Stimulated activated CD8-positive, alpha-beta memory T cell treated with anti-CD3 and anti-CD28 coated beads, Interleukin-2, amount 100 ng/mL, for 48 hours (primary cell): ENCODE results near the gene CHCHD1.
A peak's percentile ranks its signal among the peaks of the same experiment; 100 is the strongest.
"Not testable (repeated sequence)": the region's sequence is repeated elsewhere in the genome, so short reads cannot be mapped to it uniquely, and the experiment has no call there.

Experiments
- DNase-seq, 2 donors: peaks; one replicate each; pipeline ENCODE4 v3.0.0-alpha.2; 2020; ENCODE audit warnings: low read depth in 2 of 2

The CHCHD1 gene

GRCh38 chr10:73781879-73782748, at the start of gene CHCHD1:
Gene CHCHD1 (plus strand): TSS chr10:73782048. CDS start chr10:73782076, 28 bp downstream.
- peak; percentile 86 to 90 for DNase-seq

DNA sequence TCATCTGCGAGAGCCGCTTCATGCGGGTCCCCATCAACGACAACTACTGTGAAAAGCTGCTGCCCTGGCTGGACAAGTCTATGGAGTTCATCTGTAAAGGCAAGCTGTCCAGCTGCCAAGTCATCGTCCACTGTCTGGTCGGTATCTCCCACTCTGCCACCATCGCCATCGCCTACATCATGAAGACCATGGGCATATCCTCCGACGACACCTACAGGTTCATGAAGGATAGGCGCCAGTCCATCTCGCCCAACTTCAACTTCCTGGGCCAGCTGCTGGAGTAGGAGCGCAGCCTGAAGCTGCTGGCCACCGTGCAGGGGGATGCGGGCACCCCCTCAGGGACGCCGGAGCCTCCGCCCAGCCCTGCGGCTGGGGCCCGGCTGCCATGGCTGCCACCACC, 49.4 kb upstream of the CHCHD1 start:
- DNase-seq: no peak

- no peak for DNase-seq
Observed at GRCh38 chr10:73732931-73733623, 48.8 kb upstream of the CHCHD1 start.

- DNase-seq: no peak
Observed at GRCh38 chr10:73734028-73734720, 47.7 kb upstream of the CHCHD1 start.

DNA sequence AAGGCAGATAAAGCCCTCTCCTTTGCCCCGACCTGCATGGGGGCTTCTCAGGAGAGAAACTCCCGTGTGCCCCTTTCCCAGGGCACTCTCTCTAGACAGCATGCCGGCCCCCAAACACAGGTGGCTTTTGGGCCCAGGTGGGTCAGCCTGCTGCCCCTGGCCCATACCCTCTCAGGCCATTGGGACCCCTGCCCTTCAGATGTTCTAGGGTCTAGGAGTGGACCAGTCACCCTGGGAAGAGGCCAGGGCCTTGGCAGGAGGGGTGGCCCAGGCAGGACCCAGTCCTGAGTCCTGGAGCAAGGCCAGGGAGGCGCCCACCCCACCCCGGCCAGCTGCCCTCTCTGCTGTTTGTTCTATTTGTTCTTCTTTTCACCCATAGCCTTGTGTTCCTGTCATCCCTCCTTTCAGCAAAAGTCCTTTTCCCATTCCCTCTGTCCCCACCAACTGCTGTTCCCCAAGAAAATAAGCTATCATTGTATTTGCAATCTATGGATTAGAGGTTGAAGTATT, 47.0 kb upstream of the CHCHD1 start:
- no peak for DNase-seq

DNA sequence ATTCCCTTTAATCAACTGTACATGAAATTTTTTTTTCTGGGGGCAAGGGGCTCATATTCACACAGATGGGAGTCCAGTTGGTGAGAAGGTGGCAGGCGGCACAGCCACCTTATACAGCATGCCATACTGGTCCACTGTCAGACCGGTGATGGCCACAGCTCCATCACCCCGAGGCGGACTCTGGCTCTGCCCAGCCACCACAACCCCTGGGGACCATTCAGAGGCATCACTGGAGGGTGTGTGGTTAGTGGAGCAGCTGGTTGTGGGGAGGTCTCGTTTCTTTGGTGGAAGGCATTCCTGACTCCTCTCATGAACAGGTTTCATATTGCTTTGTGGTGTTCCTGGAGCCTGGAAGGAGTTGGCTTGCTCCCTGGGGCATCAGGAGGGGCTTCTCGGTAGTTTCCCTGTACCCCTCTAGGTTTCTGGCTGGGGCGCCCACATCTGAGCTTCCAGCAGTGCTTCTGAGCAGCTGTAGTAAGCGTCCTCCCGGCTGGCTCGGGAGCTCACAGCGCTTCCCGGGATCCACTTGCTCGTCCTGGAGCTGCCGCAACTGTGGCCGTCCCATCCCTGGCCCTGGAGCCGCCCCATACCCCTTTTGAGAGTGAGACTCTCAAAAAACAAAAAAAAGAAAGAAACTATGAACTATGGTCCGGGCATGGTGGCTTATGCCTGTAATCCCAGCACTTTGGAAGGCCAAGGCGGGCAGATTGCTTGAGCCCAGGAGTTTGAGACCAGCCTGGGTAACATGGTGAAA, 41.2 kb upstream of the CHCHD1 start:
- not testable (repeated sequence) for DNase-seq

- DNase-seq: no peak
Observed at GRCh38 chr10:73742454-73742734, 39.5 kb upstream of the CHCHD1 start.

GRCh38 chr10:73743327-73743904, 38.4 kb upstream of the CHCHD1 start:
- no peak for DNase-seq

- DNase-seq: peak; percentile 91
Observed at GRCh38 chr10:73743905-73744663, 37.8 kb upstream of the CHCHD1 start, which contains the start of gene SEC24C. Gene SEC24C (plus strand): TSS chr10:73744372. CDS start chr10:73746833, 2,461 bp downstream.

GRCh38 chr10:73744664-73744975, 37.2 kb upstream of the CHCHD1 start:
- peak; percentile 50 to 61 for DNase-seq

GRCh38 chr10:73746721-73747120, 35.1 kb upstream of the CHCHD1 start:
- DNase-seq: no peak

DNA sequence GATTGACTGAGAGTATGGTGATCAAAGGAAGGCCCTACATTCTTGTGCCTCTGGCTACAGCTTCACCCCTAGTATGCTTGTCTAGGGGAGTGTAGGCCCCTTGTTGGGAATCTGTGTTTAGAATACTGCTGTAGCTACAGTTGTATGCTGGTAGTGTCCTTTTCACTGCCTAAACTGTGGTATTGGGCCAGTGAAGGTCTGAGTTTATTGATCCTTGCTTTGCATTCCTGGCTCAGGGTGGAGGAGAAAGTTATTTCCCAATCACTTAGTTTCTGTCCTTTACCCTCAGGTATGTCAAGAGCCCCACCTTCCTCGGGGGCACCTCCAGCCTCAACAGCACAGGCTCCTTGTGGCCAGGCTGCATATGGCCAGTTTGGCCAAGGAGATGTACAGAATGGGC, 31.0 kb upstream of the CHCHD1 start:
- DNase-seq: no peak

GRCh38 chr10:73756183-73756582, 25.7 kb upstream of the CHCHD1 start:
- DNase-seq: no peak

- DNase-seq: no peak
Observed at GRCh38 chr10:73758704-73759511, 22.9 kb upstream of the CHCHD1 start.

- DNase-seq: no peak
Observed at GRCh38 chr10:73759512-73760115, 22.2 kb upstream of the CHCHD1 start.

DNA sequence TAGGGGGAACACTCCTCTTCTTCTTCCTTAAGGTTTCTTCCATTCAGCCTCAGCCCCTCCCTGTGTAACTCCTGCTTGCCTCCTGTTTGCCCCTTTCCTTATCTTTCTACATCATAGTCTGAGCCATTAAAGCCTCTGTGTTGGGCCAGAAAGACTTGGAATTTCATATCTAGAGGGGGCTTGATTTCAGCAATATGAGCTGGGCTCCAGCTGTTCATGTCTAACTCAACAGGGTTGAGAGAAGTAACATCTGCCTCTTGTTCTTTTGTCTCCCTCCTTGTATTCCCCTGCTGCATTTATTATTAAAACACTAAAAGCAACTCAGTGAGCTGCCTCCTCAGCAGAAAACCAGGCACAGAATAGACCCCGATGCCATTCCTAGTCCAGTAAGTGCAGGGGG, 20.1 kb upstream of the CHCHD1 start:
- DNase-seq: no peak

GRCh38 chr10:73762915-73763314, 18.9 kb upstream of the CHCHD1 start:
- no peak for DNase-seq

GRCh38 chr10:73763343-73763742, 18.5 kb upstream of the CHCHD1 start:
- DNase-seq: no peak

GRCh38 chr10:73765066-73765465, 16.8 kb upstream of the CHCHD1 start:
- DNase-seq: no peak
